NB4 (cell line): ENCODE results near the gene CISD2.
"Not testable (repeated sequence)": the region's sequence is repeated elsewhere in the genome, so short reads cannot be mapped to it uniquely, and the experiment has no call there.

Experiments used
- MYC ChIP-seq: IDR thresholded peaks from 2 replicates; pipeline ENCODE4 v1.6.1; 2011; ENCODE audit warnings: low read depth, low read length
- POLR2A ChIP-seq: IDR thresholded peaks from 2 replicates; pipeline ENCODE4 v1.6.1; 2011; ENCODE audit warnings: mild to moderate bottlenecking; ENCODE audit not compliant: insufficient read length; ENCODE audit errors: extremely low read depth
- TF ChIP-seq, protein P1 (sequence below): IDR thresholded peaks from one replicate; pipeline ENCODE4 v1.5.1; 2012; ENCODE audit warnings: low read depth, low read length

DNA sequence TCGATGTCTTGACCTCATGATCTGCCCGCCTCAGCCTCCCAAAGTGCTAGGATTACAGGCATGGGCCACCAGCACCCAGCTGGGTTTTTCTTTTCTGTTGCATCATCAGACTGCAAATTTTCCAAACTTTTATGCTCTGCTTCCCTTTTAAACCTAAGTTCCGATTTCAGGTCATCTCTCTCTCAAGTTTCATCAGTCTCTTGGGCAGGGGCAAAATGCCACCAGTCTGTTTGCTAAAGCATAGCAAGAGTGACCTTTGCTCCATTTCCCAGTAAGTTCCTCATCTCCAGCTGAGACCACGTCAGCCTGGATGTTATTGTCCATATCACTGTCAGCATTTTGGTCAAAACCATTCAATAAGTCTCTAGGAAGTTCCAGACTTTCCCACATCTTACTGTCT lies 9.6 kb downstream of the CISD2 start:
- TF ChIP-seq, protein P1, sequence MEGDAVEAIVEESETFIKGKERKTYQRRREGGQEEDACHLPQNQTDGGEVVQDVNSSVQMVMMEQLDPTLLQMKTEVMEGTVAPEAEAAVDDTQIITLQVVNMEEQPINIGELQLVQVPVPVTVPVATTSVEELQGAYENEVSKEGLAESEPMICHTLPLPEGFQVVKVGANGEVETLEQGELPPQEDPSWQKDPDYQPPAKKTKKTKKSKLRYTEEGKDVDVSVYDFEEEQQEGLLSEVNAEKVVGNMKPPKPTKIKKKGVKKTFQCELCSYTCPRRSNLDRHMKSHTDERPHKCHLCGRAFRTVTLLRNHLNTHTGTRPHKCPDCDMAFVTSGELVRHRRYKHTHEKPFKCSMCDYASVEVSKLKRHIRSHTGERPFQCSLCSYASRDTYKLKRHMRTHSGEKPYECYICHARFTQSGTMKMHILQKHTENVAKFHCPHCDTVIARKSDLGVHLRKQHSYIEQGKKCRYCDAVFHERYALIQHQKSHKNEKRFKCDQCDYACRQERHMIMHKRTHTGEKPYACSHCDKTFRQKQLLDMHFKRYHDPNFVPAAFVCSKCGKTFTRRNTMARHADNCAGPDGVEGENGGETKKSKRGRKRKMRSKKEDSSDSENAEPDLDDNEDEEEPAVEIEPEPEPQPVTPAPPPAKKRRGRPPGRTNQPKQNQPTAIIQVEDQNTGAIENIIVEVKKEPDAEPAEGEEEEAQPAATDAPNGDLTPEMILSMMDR, result not testable (repeated sequence)
- not testable (repeated sequence) for TF ChIP-seq POLR2A, MYC
